Osteocyte (in vitro differentiated cells): ENCODE measurements around the gene IFNGR1. TPM values are rescaled to one million over a fixed set of nuclear protein-coding genes. Genes with fewer than 3 reads are reported as not detected.

Source experiments
- DNase-seq: peaks from one replicate; pipeline ENCODE4 v3.0.0; 2021; ENCODE audit warnings: mixed read lengths; ENCODE audit not compliant: unreplicated experiment; ENCODE audit errors: extremely low spot score
- H3K27ac Mint-ChIP-seq: one replicate; pipeline ENCODE4 v1.8.0; 2021; ENCODE audit warnings: mild to moderate bottlenecking, mixed read lengths; ENCODE audit not compliant: unreplicated experiment
- H3K27me3 Mint-ChIP-seq: one replicate; pipeline ENCODE4 v1.8.0; 2021; ENCODE audit warnings: mixed read lengths; ENCODE audit not compliant: unreplicated experiment
- H3K36me3 Mint-ChIP-seq: one replicate; pipeline ENCODE4 v1.8.0; 2021; ENCODE audit warnings: mixed read lengths; ENCODE audit not compliant: unreplicated experiment
- H3K4me1 Mint-ChIP-seq: one replicate; pipeline ENCODE4 v1.8.0; 2021; ENCODE audit warnings: mixed read lengths; ENCODE audit not compliant: unreplicated experiment
- H3K4me3 Mint-ChIP-seq: one replicate; pipeline ENCODE4 v1.8.0; 2021; ENCODE audit warnings: mild to moderate bottlenecking, moderate library complexity, mixed read lengths; ENCODE audit not compliant: unreplicated experiment
- H3K9me3 Mint-ChIP-seq: one replicate; pipeline ENCODE4 v1.8.0; 2021; ENCODE audit warnings: mixed read lengths; ENCODE audit not compliant: unreplicated experiment
- total RNA-seq: library from RNA; stranded (reverse); gene quantifications from 2 replicates; pipeline ENCODE4 v1.2.1, GENCODE V29; 2021
- TF ChIP-seq, protein P1 (sequence below): fragments of 200-600 bp; sonication (generic); IDR thresholded peaks from 2 replicates; pipeline ENCODE4 v1.5.0; 2021; ENCODE audit warnings: antibody characterized with exemption, mild to moderate bottlenecking, moderate library complexity

The IFNGR1 gene
- total RNA-seq, 1 donor from 2014 or later = 33.4 TPM

DNA sequence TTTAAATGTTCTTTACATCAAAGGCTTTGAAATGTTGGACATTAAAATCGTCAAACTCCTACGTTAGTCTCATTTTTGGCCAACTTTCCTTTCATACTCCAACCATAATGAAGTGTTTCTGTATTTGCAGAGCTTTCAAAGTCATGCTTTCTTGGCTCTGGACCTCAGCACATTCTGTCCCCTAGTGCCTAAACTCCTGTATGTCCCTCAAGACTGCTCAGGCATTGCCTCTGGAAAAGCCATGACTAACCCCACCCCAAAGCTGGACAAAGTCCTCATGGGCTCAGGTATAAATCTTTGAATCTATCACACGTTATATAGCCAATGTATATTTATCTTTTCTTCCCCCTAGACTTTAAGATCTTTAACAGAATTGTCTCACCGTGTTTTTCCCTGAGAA, 18.9 kb downstream of the IFNGR1 start:
- Mint-ChIP-seq H3K4me3 (no peak overlapping the region), H3K9me3 (no peaks in the 10 kb centered on the region), H3K36me3 (peaks cover 57% of the 10 kb centered on the region), H3K27ac (no peak overlapping the region), H3K27me3 (no peaks in the 10 kb centered on the region), H3K4me1 (no peaks in the 10 kb centered on the region)
- no peak for DNase-seq
- TF ChIP-seq, protein P1, sequence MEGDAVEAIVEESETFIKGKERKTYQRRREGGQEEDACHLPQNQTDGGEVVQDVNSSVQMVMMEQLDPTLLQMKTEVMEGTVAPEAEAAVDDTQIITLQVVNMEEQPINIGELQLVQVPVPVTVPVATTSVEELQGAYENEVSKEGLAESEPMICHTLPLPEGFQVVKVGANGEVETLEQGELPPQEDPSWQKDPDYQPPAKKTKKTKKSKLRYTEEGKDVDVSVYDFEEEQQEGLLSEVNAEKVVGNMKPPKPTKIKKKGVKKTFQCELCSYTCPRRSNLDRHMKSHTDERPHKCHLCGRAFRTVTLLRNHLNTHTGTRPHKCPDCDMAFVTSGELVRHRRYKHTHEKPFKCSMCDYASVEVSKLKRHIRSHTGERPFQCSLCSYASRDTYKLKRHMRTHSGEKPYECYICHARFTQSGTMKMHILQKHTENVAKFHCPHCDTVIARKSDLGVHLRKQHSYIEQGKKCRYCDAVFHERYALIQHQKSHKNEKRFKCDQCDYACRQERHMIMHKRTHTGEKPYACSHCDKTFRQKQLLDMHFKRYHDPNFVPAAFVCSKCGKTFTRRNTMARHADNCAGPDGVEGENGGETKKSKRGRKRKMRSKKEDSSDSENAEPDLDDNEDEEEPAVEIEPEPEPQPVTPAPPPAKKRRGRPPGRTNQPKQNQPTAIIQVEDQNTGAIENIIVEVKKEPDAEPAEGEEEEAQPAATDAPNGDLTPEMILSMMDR = no peak

- Mint-ChIP-seq H3K36me3 (peaks cover 36% of the 10 kb centered on the region), H3K27ac (no peak overlapping the region)
- TF ChIP-seq, protein P1 = no peak
These were observed 21.2 kb downstream of the IFNGR1 start for GRCh38 chr6:137197684-137198645.

DNA sequence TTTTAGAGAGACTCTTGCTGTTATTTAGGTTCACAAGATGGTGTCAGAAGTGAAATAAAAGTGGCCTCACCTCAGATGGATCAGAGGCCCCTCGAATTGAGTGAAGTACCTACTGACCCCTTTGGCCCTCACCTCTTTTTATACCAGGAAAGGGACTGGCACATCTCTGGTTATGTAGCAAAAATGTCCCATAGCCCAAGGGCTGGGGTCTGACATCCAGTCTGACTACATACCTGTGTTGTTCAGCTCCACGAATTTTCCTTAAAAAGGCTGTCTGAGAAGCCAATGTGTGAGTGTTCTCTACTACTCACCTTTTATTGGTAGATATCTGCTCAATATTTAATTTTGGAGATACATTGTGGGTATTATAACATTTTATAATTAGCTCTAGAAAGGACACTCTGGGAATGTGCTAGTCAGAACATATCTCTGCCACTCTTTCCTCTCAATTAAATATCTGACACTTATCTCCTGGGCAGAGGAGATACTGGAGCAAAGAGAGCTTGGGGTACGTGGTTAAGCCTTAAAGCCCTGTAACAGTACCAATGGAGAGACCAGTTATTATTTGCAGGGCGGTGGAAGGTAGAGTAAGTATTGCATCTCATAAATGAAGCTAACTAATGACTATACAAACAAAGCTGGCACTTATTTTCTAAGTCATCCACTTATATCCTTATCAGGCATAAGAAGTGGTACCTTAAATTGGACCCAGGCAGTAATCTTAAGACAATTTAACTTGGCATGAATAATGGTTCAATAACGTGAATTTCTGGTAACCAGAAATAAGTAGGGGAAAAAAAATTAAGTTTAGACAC, 25.7 kb downstream of the IFNGR1 start:
- TF ChIP-seq, protein P1 = no peak
- Mint-ChIP-seq H3K27me3 (no peaks in the 10 kb centered on the region), H3K27ac (no peak overlapping the region), H3K4me3 (no peak overlapping the region), H3K4me1 (peaks cover 2% of the 10 kb centered on the region), H3K36me3 (peaks cover 20% of the 10 kb centered on the region), H3K9me3 (peaks cover 12% of the 10 kb centered on the region)
- no peak for DNase-seq

More at GRCh38 chr6:137197684-137198645, 21.2 kb downstream of the IFNGR1 start:
- Mint-ChIP-seq H3K4me1 (no peaks in the 10 kb centered on the region), H3K9me3 (no peaks in the 10 kb centered on the region), H3K4me3 (no peak overlapping the region), H3K27me3 (no peaks in the 10 kb centered on the region)
- no peak for DNase-seq

DNA sequence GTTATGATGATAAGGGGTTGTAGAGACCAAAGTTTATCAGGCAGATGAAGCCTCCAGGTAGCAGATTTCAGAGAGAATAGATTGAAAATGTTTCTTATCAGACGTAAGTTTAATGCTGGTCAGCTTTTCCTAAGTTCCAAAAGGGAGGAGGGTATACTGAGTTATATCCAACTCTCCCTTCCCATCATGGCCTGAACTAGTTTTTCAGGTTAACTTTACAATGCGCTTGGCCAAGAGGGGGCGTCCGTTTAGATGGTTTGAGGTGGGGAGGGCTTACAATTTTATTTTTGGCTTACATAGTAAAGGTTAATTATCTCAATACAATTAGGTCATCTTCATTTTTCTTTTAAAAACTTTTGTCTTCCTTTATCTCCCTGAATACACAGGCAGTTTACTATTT, 26.4 kb downstream of the IFNGR1 start:
- peaks cover 12% of the 10 kb centered on the region for H3K9me3 Mint-ChIP-seq
- no peak overlapping the region for H3K27ac Mint-ChIP-seq
- H3K27me3 Mint-ChIP-seq = no peaks in the 10 kb centered on the region
- H3K36me3 Mint-ChIP-seq = peaks cover 14% of the 10 kb centered on the region
- DNase-seq = no peak
- no peak overlapping the region for H3K4me3 Mint-ChIP-seq
- H3K4me1 Mint-ChIP-seq = peaks cover 2% of the 10 kb centered on the region
- TF ChIP-seq, protein P1 = no peak

DNA sequence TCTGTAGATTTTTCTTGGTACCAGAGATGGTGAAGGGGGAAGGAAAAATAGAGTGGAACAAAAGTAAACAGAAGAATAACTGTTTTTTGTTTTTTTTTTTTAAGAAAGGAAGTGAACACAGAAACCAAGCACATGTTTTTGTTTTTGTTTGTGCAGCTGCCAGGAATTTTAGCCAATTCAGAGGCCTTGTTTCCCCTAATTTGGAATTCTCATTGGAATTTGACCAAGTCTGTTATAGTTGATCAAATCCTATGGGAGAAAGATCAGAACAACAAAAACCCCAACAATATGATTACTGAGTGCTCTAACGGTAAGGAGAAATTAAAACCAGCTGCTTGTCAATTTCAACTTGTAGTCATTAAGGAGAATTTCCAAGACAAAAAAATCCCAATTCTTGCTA, 27.5 kb downstream of the IFNGR1 start:
- DNase-seq = no peak
- Mint-ChIP-seq H3K9me3 (peaks cover 19% of the 10 kb centered on the region), H3K4me1 (peaks cover 2% of the 10 kb centered on the region), H3K4me3 (no peak overlapping the region), H3K27ac (no peak overlapping the region), H3K36me3 (peaks cover 6% of the 10 kb centered on the region), H3K27me3 (no peaks in the 10 kb centered on the region)
- TF ChIP-seq, protein P1 = no peak
